ENCODE measurements around the gene HSD11B1L.
A peak's percentile ranks its signal among the peaks of the same experiment; 100 is the strongest.
"Not testable (repeated sequence)": the region's sequence is repeated elsewhere in the genome, so short reads cannot be mapped to it uniquely, and the experiment has no call there.

The HSD11B1L gene

GRCh38 chr19:5700455-5701092 lies 19.7 kb downstream of the HSD11B1L start:
- DNase-seq (ENCODE audit: low read depth in 2 of 2), result no peak

DNA sequence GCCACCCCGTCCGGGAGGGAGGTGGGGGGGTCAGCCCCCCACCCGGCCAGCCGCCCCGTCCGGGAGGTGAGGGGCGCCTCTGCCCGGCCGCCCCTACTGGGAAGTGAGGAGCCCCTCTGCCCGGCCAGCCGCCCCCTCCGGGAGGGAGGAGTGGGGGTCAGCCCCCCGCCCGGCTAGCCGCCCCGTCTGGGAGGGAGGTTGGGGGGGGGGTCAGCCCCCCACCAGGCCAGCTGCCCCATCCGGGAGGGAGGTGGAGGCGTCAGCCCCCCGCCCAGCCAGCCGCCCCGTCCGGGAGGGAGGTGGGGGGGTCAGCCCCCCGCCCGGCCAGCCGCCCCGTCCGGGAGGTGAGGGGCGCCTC lies 21.2 kb downstream of the HSD11B1L start:
- DNase-seq (ENCODE audit: low read depth in 2 of 2), result not testable (repeated sequence)

- no peak for DNase-seq (ENCODE audit: low read depth in 2 of 2)
These were observed 23.3 kb downstream of the HSD11B1L start for GRCh38 chr19:5703819-5704818.

DNA sequence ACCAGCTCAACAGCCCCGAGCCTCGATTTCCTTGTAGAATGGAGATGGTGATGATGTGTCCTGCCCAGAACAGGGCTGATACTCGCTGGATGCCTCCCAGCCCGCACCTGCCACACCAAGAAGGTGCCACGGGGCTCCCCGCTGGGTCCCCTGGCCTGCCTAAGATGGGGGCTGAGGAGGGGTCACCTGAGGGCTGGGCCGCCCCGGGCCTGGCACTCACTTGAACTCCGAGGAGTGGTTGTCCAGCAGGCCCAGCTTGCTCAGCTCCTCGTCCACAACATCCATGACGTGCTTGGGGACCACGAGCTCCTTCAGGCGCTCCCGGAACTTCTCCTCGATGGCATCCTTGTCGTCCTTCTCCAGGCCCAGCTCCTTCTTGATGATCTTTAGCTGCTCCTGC lies 24.7 kb downstream of the HSD11B1L start:
- DNase-seq (ENCODE audit: low read depth in 2 of 2), result no peak

GRCh38 chr19:5706876-5707573 lies 26.2 kb downstream of the HSD11B1L start:
- no peak for DNase-seq (ENCODE audit: low read depth in 2 of 2)

DNA sequence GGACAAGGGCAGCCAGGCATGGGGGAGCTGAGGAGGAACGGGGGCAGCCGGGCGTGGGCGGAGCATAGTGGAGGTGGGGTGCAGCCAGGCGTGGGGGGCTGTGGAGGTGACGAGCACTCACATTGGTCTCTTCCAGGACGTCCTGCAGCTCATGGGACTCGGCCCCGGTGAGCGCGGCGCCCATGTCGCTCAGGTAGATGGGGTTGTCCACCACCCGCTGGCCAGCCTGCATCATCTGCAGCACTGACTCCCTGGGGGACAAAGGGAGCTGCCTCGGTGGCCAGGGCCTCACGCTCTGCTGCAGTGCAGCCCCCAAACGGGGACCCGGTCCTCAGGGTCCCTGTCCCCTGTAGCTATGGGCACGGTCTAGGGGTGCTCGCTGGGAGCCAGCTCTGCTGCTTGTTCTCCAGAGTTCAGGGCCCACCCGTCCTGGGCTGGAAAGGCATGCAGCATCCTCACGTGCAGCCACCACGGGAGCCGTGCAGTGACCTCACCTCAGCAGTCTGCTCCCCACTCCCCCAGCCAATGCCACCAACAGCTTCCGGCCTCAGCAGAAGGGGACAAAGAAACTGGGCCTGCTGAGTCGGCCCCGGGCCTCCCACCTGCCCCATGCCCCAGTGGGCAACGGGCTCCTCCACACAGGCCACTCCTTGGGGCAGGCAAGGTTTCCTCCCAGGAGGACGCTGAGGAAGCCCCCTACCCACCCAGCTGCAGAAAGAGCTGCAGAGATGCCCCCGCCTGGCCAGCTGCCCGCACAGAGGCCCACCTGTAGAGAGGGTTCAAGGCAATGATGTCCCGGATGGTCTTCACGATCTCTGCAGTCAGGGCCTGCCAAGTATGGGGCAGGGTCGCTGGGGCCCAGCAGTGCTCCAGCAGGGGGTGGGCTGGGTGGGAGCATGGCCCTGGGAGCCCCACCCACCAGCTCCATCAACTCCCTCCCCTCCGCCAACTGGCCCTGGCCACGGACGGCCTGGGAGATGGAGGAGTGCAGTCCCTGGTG lies 27.0 kb downstream of the HSD11B1L start:
- no peak for DNase-seq (ENCODE audit: low read depth in 2 of 2)

- DNase-seq (ENCODE audit: low read depth in 2 of 2), result no peak
These were observed 30.2 kb downstream of the HSD11B1L start for GRCh38 chr19:5711025-5711424.

- DNase-seq (ENCODE audit: low read depth in 2 of 2), result no peak
These were observed 30.9 kb downstream of the HSD11B1L start for GRCh38 chr19:5711713-5712161.

DNA sequence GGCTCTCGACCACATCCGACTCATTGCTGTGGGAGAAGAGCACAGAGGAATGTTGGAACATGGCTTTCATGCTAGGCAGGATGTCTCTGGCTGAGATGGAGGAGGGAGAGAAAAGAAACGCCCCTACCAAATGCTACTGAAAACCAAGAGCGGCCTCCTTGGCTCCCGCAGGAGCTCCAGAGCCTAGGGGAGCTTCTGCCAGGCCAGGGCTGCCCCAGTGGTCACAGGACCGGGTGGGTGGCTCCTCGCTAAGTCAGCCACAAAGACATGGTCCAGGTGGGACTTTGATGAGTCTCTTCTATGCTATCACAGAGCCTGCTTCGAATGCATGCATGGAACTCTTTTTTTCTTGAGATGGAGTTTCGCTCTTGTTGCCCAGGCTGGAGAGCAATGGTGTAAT lies 32.4 kb downstream of the HSD11B1L start:
- no peak for DNase-seq (ENCODE audit: low read depth in 2 of 2)

- no peak for DNase-seq (ENCODE audit: low read depth in 2 of 2)
These were observed 34.0 kb downstream of the HSD11B1L start for GRCh38 chr19:5714816-5715215.

- DNase-seq (ENCODE audit: low read depth in 2 of 2), result no peak
These were observed 36.5 kb downstream of the HSD11B1L start for GRCh38 chr19:5717215-5717935.

- DNase-seq (ENCODE audit: low read depth in 2 of 2), result peak; percentile 48 to 72
These were observed 37.3 kb downstream of the HSD11B1L start for GRCh38 chr19:5718037-5718578.

GRCh38 chr19:5718579-5719273 lies 37.9 kb downstream of the HSD11B1L start:
- peak; percentile 44 to 51 for DNase-seq (ENCODE audit: low read depth in 2 of 2)

- no peak for DNase-seq (ENCODE audit: low read depth in 2 of 2)
These were observed 38.6 kb downstream of the HSD11B1L start for GRCh38 chr19:5719274-5719960.

DNA sequence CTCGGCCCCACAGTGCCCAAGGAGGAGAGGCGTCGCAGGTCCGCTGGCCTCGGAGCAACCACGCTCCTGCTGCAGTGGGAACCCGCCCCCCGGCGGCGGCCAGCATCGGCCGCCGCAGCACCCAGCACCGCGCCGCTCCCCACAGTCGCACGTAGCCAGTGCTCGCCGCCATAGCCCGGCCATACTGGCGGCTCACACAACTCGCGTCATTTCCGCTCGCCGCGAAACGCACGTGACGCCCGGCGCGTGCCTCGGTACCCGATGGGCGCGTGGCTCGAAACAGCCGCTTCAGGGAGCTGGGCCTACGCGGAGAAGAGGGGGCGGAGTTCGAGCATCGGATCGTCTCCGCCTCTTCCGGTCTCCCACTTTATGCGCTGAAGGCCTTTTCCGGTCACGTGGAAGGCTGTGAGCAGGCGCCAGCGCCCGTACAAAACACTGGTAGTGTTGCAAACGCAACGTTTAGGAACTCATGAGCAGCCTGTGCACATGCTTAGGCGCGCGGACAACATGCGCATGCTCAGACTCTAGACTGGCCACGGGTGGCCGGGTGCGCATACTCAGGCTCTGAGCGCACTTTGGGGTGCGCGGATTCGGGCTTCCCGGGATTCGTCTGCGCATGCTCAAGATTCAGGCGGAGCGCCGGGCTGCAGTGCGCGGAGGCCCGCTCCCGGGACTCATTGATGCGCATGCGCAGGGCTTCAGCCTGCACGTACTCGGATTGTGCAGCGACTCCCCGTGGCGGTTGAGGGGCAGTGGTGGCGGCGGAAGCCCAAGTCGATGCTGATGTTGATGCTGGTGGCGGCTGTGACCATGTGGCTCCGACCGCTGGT lies 39.3 kb downstream of the HSD11B1L start, which contains the start of the genes CATSPERD and LONP1:
Gene CATSPERD (plus strand): TSS at position 677 of the 830 bp plus-strand sequence. CDS start 101 bp downstream, at position 778.
Gene LONP1 (minus strand): TSS at position 186 of the 830 bp plus-strand sequence. CDS start 14 bp downstream, at position 172.
- DNase-seq (ENCODE audit: low read depth in 2 of 2), result peak; percentile 97 to 98

DNA sequence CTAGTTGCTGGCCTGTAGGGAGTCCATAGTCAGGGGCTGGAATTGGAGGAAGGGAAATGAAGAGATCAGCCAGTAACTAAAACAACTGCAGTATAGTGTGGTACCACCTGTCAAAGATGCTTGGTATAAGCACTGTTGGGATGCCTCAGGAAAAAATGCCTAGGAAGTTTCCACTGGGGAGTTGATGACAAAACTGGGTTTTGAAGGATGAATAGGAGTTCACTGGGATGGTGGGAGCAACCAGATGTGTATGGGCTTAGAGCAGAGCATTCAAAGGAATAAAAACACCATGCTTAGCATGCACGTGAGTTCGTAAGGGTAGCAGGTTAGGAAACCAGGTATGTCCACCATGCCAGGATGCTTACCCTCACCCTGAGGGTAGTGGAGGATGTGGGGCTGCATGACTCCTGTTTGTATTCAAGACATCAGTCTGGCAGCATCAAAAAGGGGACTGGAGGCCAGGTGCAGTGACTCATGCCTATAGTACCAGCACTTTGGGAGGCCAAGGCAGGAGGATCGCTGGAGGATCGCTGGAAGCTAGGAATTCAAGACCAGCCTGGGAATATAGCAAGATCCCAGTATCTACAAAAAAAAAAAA lies 46.7 kb downstream of the HSD11B1L start:
- DNase-seq (ENCODE audit: low read depth in 2 of 2), result no peak

GRCh38 chr19:5733172-5733571 lies 52.3 kb downstream of the HSD11B1L start:
- not testable (repeated sequence) for DNase-seq (ENCODE audit: low read depth in 2 of 2)
